GM12801 (cell line): Measurements from ENCODE around the gene FHOD3.

Experiments used
- TF ChIP-seq, protein P1 (sequence below): IDR thresholded peaks from one replicate; pipeline ENCODE4 v1.5.1; 2011; ENCODE audit warnings: control low read depth; ENCODE audit not compliant: insufficient read length; ENCODE audit errors: extremely low read depth

Gene FHOD3

DNA sequence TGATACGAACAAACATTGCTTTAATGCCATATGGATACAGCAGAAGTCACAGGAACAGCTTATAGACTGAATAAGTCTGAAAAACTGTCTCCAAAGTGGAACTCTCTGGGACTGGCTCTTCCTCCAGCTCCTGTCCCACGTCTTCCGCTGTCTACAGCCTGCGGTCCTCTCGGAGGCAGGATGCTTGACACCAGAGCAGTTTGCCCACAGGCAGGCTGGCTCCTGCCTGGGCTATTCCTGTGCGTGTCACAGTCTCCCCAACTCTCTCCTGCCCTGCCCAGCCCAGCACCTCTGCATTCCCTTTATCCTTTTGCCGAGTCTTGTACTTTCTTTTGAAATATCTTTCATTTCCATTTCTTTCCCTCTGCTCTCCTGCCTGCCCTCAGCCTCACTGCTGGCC lies 234.1 kb downstream of the FHOD3 start:
- TF ChIP-seq, protein P1, sequence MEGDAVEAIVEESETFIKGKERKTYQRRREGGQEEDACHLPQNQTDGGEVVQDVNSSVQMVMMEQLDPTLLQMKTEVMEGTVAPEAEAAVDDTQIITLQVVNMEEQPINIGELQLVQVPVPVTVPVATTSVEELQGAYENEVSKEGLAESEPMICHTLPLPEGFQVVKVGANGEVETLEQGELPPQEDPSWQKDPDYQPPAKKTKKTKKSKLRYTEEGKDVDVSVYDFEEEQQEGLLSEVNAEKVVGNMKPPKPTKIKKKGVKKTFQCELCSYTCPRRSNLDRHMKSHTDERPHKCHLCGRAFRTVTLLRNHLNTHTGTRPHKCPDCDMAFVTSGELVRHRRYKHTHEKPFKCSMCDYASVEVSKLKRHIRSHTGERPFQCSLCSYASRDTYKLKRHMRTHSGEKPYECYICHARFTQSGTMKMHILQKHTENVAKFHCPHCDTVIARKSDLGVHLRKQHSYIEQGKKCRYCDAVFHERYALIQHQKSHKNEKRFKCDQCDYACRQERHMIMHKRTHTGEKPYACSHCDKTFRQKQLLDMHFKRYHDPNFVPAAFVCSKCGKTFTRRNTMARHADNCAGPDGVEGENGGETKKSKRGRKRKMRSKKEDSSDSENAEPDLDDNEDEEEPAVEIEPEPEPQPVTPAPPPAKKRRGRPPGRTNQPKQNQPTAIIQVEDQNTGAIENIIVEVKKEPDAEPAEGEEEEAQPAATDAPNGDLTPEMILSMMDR, result no peak

DNA sequence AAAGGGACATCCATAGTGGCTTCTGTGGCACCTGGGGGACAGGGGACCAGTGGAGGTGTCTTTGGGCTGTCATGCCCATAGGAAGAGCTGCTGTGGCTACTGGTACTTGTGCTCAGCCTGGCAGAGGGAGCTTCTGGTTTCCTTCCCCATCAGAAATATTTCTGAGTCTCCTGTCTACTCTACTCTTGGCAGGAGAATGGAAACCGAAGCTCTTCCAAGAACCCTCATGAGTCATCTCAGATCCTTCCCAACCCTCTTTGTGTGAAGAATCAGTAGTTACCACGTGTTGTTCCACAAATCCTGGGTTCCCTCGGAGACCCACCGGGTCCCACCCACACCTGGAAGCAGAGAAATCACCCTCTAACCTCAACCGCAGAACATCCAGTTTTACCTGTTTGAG lies 234.9 kb downstream of the FHOD3 start:
- TF ChIP-seq, protein P1, result no peak

DNA sequence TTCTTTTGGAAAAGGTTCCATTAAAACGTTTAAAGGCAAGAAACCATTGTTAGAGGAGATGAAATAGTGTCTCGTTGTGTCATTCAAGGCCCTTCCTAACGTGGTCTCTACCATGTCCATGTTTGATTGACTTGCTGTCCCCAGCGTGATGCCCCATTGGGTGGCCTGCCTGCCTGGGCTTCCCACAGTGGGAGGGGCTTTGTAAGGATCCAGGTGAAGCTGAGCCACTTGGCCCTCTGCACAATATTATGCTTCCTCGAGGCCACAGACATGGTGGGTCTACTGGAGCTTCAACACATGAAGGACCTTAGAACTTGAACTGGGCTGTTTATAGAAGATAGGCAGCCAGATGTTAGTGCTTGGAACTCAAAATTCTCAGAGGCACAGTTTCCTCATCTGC lies 235.3 kb downstream of the FHOD3 start:
- TF ChIP-seq, protein P1, result no peak

DNA sequence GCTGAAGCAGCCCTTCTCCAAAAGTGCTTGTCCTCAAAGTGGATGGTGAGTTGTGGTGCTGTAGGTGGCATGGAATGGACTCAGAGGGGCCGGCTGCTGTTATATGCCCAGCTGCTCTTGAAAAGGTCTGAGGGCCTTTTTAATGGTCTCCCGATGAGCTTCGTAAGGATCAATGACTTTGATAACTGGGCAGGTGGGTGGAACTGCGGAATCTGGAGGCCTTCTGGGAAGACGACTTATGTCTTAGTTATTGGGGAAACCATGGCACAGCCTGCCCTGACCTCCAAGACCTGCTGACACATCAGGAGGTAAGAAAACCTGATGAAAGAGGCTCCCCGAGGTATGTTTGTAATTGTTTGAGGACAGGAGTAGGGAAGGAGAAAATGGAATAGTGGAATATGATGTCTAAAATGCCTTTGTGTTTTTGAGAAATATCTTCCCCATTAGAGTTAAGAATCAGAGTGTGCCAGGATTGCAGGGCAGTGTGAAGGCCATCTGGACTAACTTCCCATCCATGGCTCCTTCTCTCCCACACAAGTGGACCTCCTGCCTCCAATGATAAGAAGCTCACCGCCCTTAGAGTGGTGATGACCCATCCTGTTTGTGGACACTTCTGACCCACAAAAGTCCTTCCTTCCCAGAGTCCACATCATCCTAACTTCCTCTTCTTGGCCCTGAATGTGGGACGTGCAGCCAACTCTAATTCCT lies 236.1 kb downstream of the FHOD3 start:
- TF ChIP-seq, protein P1, result no peak

DNA sequence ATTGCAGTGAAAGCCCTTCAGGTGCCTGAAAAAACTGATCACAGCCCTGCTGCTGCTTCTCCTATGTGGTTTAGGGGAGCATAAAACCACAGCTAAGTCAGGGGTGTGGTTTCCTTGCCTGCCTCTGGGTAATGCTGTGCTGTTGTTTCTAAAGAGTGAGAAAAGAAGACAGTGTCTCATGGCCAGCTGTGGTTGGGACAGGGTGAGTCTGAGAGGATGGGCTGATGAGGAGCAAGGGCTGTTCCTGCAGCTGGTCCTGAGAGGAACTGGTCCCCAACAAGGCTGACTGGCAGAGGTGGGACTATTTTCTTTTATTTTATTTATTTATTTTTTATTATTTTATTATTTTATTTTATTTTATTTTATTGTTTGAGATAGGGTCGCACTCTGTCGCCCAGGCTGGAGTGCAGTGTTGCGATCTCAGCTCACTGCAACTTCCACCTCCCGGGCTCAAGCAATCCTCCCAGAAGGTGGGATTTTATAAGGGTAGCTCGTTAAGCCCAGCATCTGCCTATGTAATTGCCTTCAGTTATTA lies 236.7 kb downstream of the FHOD3 start:
- TF ChIP-seq, protein P1, result no peak

DNA sequence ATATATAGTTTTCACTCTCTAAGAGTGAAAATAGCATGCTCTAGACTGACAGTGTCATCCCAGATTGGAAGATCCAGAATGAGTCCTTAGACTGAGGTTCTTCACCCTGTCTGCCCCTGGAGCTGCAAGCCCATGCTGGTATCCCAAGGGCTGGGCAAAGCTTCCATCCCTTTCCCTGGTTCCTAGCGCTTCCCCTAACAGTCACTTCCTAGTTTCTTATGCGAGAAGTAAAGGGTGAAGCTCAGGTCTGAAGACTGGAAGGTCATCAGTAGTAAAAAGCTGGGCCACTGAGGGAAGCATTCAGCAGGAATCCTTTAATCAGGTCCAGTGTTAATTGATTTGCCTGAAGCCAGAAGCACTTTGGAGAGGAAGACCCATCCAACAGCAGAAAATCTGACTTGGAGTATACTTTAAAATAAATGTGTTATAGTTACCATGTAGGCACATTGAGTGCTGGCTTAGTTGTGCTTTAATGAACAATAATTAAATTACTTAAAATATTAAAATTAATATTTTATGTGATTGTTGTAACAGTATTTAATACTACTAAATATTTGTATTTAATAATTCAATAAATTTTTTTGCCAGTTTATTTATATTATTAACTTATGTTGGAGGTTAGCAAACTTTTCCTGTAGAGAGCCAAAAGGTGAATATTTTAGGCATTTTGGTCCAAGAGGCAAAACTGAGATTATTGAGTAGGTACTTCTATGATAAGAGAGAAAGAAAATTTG lies 237.9 kb downstream of the FHOD3 start:
- TF ChIP-seq, protein P1, result no peak

DNA sequence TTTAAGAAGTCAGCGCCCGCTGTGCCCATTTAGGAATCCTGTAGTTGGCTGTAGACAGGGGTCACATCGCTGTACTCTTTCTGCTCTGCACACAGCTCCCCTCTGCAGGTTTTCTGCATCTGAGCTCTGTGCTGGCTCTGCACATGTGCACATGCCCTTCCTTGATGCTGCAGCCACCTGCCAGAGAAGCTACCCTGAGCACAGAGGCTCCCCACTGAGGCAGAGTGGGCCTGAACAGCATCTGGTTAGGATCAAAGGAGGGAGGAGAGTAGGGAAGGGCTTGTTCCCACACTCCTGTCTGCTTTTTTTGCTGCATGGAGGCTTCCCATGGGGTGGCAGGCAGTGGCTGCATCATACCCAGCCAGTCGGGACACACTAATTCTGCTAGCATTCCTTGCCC lies 238.9 kb downstream of the FHOD3 start:
- TF ChIP-seq, protein P1, result no peak
